Bronchus fibroblast of lung (primary cell): ENCODE results near the gene HTR3B. TPM values are rescaled to one million over a fixed set of nuclear protein-coding genes. Genes with fewer than 3 reads are reported as not detected.

Source experiments
- total RNA-seq: library from RNA; depleted of rRNA; stranded (reverse); fragments of >200 nt; gene quantifications from 2 replicates; pipeline ENCODE4 v1.2.3, GENCODE V29; 2015

The HTR3B gene
- not detected in 2 replicates for total RNA-seq

GRCh38 chr11:113904379-113905101 is at the start of gene HTR3B:
Gene HTR3B (plus strand): TSS chr11:113904796. CDS start chr11:113904934, 138 bp downstream.

GRCh38 chr11:113875234-113876073 is 29.1 kb upstream of the HTR3B start, which contains the start of gene USP28:
Gene USP28 (minus strand): TSS chr11:113875572. CDS start chr11:113875501, 71 bp downstream.

GRCh38 chr11:113974741-113975470 is 70.3 kb downstream of the HTR3B start, which contains the start of gene HTR3A:
Gene HTR3A (plus strand): TSS chr11:113975108. CDS start chr11:113975326, 218 bp downstream.

Other genes with a start within 250 kb of the HTR3B start
- gene TMPRSS5, start 198.5 kb upstream of the HTR3B start, total RNA-seq: under 0.01 TPM in 2 replicates
- 17.2 and 18.3 TPM in 2 replicates for gene ZW10, start 131.1 kb upstream of the HTR3B start, total RNA-seq
- not detected in 2 replicates for gene CLDN25, start 125.0 kb upstream of the HTR3B start, total RNA-seq
- 21.5 and 22.1 TPM in 2 replicates for gene USP28, start 29.2 kb upstream of the HTR3B start, total RNA-seq
- gene HTR3A, start 70.3 kb downstream of the HTR3B start, total RNA-seq: not detected in 2 replicates
- 12.3 and 13.6 TPM in 2 replicates for gene ZBTB16, start 154.9 kb downstream of the HTR3B start, total RNA-seq